ENCODE measurements around the gene ST3GAL5.

ST3GAL5 gene

GRCh38 chr2:85801871-85802270 is 86.9 kb downstream of the ST3GAL5 start:
- no peak for DNase-seq

- DNase-seq = no peak
Measured at GRCh38 chr2:85800586-85800985, 88.2 kb downstream of the ST3GAL5 start.

GRCh38 chr2:85799215-85799956 is 89.4 kb downstream of the ST3GAL5 start:
- DNase-seq = peak; percentile 38

- peak; percentile 21 for DNase-seq
Measured at GRCh38 chr2:85797921-85798320, 90.9 kb downstream of the ST3GAL5 start.

GRCh38 chr2:85797263-85797660 is 91.5 kb downstream of the ST3GAL5 start:
- DNase-seq = no peak

GRCh38 chr2:85796341-85797262 is 92.2 kb downstream of the ST3GAL5 start:
- peak; percentile 71 for DNase-seq

- no peak for DNase-seq
Measured at GRCh38 chr2:85796046-85796340, 92.8 kb downstream of the ST3GAL5 start.

- peak; percentile 34 for DNase-seq
Measured at GRCh38 chr2:85795331-85796045, 93.3 kb downstream of the ST3GAL5 start.

- DNase-seq = peak; percentile 72
Measured at GRCh38 chr2:85794491-85795121, 94.2 kb downstream of the ST3GAL5 start.

- peak; percentile 18 for DNase-seq
Measured at GRCh38 chr2:85794038-85794441, 94.8 kb downstream of the ST3GAL5 start.

GRCh38 chr2:85793584-85793983 is 95.2 kb downstream of the ST3GAL5 start:
- DNase-seq = no peak

- DNase-seq = peak; percentile 47
Measured at GRCh38 chr2:85792783-85793441, 95.9 kb downstream of the ST3GAL5 start.

GRCh38 chr2:85791704-85792565 is 96.9 kb downstream of the ST3GAL5 start:
- peak; percentile 31 for DNase-seq

- no peak for DNase-seq
Measured at GRCh38 chr2:85790499-85791188, 98.1 kb downstream of the ST3GAL5 start.

- no peak for DNase-seq
Measured at GRCh38 chr2:85790032-85790431, 98.8 kb downstream of the ST3GAL5 start.

GRCh38 chr2:85789271-85789670 is 99.5 kb downstream of the ST3GAL5 start:
- DNase-seq = no peak

- no peak for DNase-seq
Measured at GRCh38 chr2:85788603-85789002, 100.2 kb downstream of the ST3GAL5 start.

GRCh38 chr2:85787981-85788340 is 100.8 kb downstream of the ST3GAL5 start:
- DNase-seq = no peak

GRCh38 chr2:85787282-85787980 is 101.4 kb downstream of the ST3GAL5 start:
- no peak for DNase-seq
